CD14-positive monocyte (primary cell): Measurements from ENCODE around the gene PHC2. TPM values are rescaled to one million over a fixed set of nuclear protein-coding genes. Genes with fewer than 3 reads are reported as not detected.

Source experiments
- DNase-seq, 3 donors: peaks; one replicate each; pipeline ENCODE4 v3.0.0-alpha.2; 2011 to 2022
- H2AFZ ChIP-seq: 2 replicates; pipeline ENCODE4 v1.6.0; 2012; ENCODE audit warnings: mild to moderate bottlenecking, low read depth, low read length, inconsistent platforms; ENCODE audit not compliant: insufficient read depth, poor library complexity, severe bottlenecking
- H3K27ac ChIP-seq, 2 donors: 1 replicate in 1 of 2; 2 replicates in 1 of 2; pipeline ENCODE4 v1.5.1; 2012 to 2013; ENCODE audit warnings: low read length in 2 of 2, control low read depth in 1 of 2, inconsistent platforms in 1 of 2, low read depth in 1 of 2, mild to moderate bottlenecking in 1 of 2
- H3K27me3 ChIP-seq, 2 donors: one replicate each; pipeline versions ENCODE4 v1.6.0 to v1.6.1; 2011 to 2013; ENCODE audit warnings: low read length in 2 of 2; ENCODE audit not compliant: control insufficient read depth in 2 of 2, insufficient read depth in 2 of 2
- H3K36me3 ChIP-seq, 2 donors: replicated peaks in 1 of 2; 1 replicate in 1 of 2; 2 replicates in 1 of 2; pipeline versions ENCODE4 v1.5.1 to v1.6.1; 2012 to 2013; ENCODE audit warnings: low read length in 2 of 2, control low read depth in 1 of 2, inconsistent platforms in 1 of 2, mild to moderate bottlenecking in 1 of 2; ENCODE audit not compliant: insufficient read depth in 2 of 2, control insufficient read depth in 1 of 2
- H3K4me1 ChIP-seq, 2 donors: 1 replicate in 1 of 2; 2 replicates in 1 of 2; pipeline versions ENCODE4 v1.5.1 to v1.6.1; 2012 to 2013; ENCODE audit warnings: low read length in 2 of 2, control low read depth in 1 of 2, inconsistent platforms in 1 of 2, mild to moderate bottlenecking in 1 of 2, moderate library complexity in 1 of 2; ENCODE audit not compliant: insufficient read depth in 2 of 2, control insufficient read depth in 1 of 2
- H3K4me2 ChIP-seq: replicated peaks from 2 replicates; pipeline ENCODE3; 2012; ENCODE audit warnings: low read length, moderate library complexity, mild to moderate bottlenecking; ENCODE audit not compliant: poor library complexity, severe bottlenecking; ENCODE audit errors: extremely low read depth
- H3K4me3 ChIP-seq, 3 experiments: fragments of 200-600 bp in 1 of 3; sonication (generic) in 1 of 3; replicated peaks in 1 of 3; 1 replicate in 2 of 3; 2 replicates in 1 of 3; pipeline ENCODE4 v1.5.1; 2011 to 2013; ENCODE audit warnings: low read length in 3 of 3, mild to moderate bottlenecking in 3 of 3, control low read depth in 2 of 3, low read depth in 2 of 3, inconsistent platforms in 1 of 3, moderate library complexity in 1 of 3
- H3K79me2 ChIP-seq: 2 replicates; pipeline ENCODE4 v1.6.0; 2012; ENCODE audit warnings: mild to moderate bottlenecking, control low read depth, inconsistent platforms, low read length, moderate library complexity; ENCODE audit not compliant: insufficient read depth
- H3K9ac ChIP-seq: 2 replicates; pipeline ENCODE4 v1.6.0; 2017; ENCODE audit warnings: low read length, mild to moderate bottlenecking; ENCODE audit not compliant: insufficient read depth, poor library complexity, severe bottlenecking
- H3K9me3 ChIP-seq, 2 donors: replicated peaks in 1 of 2; 1 replicate in 1 of 2; 2 replicates in 1 of 2; pipeline versions ENCODE4 v1.5.1 to v1.6.1; 2012 to 2013; ENCODE audit warnings: low read length in 2 of 2, control low read depth in 1 of 2; ENCODE audit not compliant: control insufficient read depth in 1 of 2, insufficient read depth in 1 of 2
- H4K20me1 ChIP-seq: 2 replicates; pipeline ENCODE4 v1.6.0; 2012; ENCODE audit warnings: mild to moderate bottlenecking, low read length, control low read depth, moderate library complexity; ENCODE audit not compliant: insufficient read depth
- H3K27ac Mint-ChIP-seq, 7 donors: one replicate each; pipeline ENCODE4 v1.8.0; 2020; ENCODE audit warnings: mild to moderate bottlenecking in 7 of 7, mixed read lengths in 7 of 7, moderate library complexity in 6 of 7, inconsistent platforms in 2 of 7
- H3K27me3 Mint-ChIP-seq, 3 donors: one replicate each; pipeline ENCODE4 v1.8.0; 2021 to 2022; ENCODE audit warnings: low read depth in 3 of 3, mild to moderate bottlenecking in 3 of 3, mixed read lengths in 3 of 3, moderate library complexity in 3 of 3, inconsistent platforms in 1 of 3
- H3K36me3 Mint-ChIP-seq, 2 donors: one replicate each; pipeline ENCODE4 v1.8.0; 2020; ENCODE audit warnings: mixed read lengths in 2 of 2, inconsistent platforms in 1 of 2, mild to moderate bottlenecking in 1 of 2
- H3K4me1 Mint-ChIP-seq: one replicate; pipeline ENCODE4 v1.8.0; 2020; ENCODE audit warnings: mild to moderate bottlenecking, mixed read lengths
- H3K4me3 Mint-ChIP-seq, 2 donors: one replicate each; pipeline ENCODE4 v1.8.0; 2020; ENCODE audit warnings: mild to moderate bottlenecking in 2 of 2, mixed read lengths in 2 of 2, moderate library complexity in 1 of 2
- H3K9me3 Mint-ChIP-seq, 7 donors: one replicate each; pipeline ENCODE4 v1.8.0; 2020 to 2022; ENCODE audit warnings: mixed read lengths in 7 of 7, mild to moderate bottlenecking in 6 of 7, moderate library complexity in 6 of 7, inconsistent platforms in 2 of 7
- CTCF ChIP-seq: fragments of 200-600 bp; IDR thresholded peaks from one replicate; pipeline ENCODE4 v1.8.0; 2022; ENCODE audit warnings: antibody characterized with exemption, mild to moderate bottlenecking
- WGBS: methylation state at CpG from one replicate; pipeline ENCODE4 v1.1.5; 2013; ENCODE audit warnings: missing lambda C conversion rate; ENCODE audit not compliant: insufficient coverage; 5-methylcytosine and 5-hydroxymethylcytosine counted together
- intact Hi-C, 2 donors: fragments of 100-400 bp; cut with micrococcal nuclease; formaldehyde crosslinking; loops; one replicate each; pipeline versions ENCODE4 v1.15.0 to v1.15.1; 2023
- polyA plus RNA-seq, 3 donors: library from polyadenylated mRNA; depleted of rRNA in 1 of 3; unstranded in 2 of 3; stranded (reverse) in 1 of 3; fragments of 300-500 nt in 2 of 3; fragments of >200 nt in 1 of 3; fragmentation: Illumina TruSeq in 2 of 3; gene quantifications; 1 replicate in 2 of 3; 2 replicates in 1 of 3; pipeline ENCODE4 v1.2.3, GENCODE V29; 2012 to 2021

PHC2 gene
- polyA plus RNA-seq, 3 donors = 18.9 to 85.3 (median 53.1) TPM

GRCh38 chr1:33322870-33323585 lies 107.9 kb downstream of the PHC2 start:
- H3K4me2 ChIP-seq = no peak overlapping the region
- Mint-ChIP-seq H3K4me3 (no peak overlapping the region), H3K36me3 (peaks cover 40 to 58% of the 10 kb centered on the region in 2 donors), H3K27ac (peak overlapping the region in 3 of 7 donors; percentile 11 to 81 (median 33)), H3K9me3 (peaks cover 0 to under 1% (median 0%) of the 10 kb centered on the region in 7 donors), H3K4me1 (peaks cover 27% of the 10 kb centered on the region), H3K27me3 (peaks cover 4 to 9% (median 5%) of the 10 kb centered on the region in 3 donors)
- H3K27me3 ChIP-seq = peaks cover 0 to 3% of the 10 kb centered on the region in 2 donors
- no peak overlapping the region for H3K4me3 ChIP-seq
- no peak overlapping the region for H2AFZ ChIP-seq
- no peak for DNase-seq
- no peaks in the 10 kb centered on the region for H3K9me3 ChIP-seq
- intact Hi-C loops = no loop called here
- TF ChIP-seq CTCF = no peak
- peaks cover 47% of the 10 kb centered on the region for H4K20me1 ChIP-seq
- peaks cover 28 to 29% of the 10 kb centered on the region in 2 donors for H3K4me1 ChIP-seq
- peaks cover 12% of the 10 kb centered on the region for H3K79me2 ChIP-seq
- H3K36me3 ChIP-seq = peaks cover 45 to 50% of the 10 kb centered on the region in 2 donors
- H3K9ac ChIP-seq = no peak overlapping the region
- no peak overlapping the region for H3K27ac ChIP-seq
- 97% methylated on average over 5 of the region's 10 CpGs for WGBS

GRCh38 chr1:33322109-33322508 lies 108.8 kb downstream of the PHC2 start:
- Mint-ChIP-seq H3K27me3 (peaks cover 5 to 13% (median 7%) of the 10 kb centered on the region in 3 donors), H3K27ac (peak overlapping the region in 1 of 7 donors; percentile 68), H3K4me1 (peaks cover 17% of the 10 kb centered on the region), H3K4me3 (no peak overlapping the region), H3K9me3 (peaks cover 0 to 3% (median 0%) of the 10 kb centered on the region in 7 donors), H3K36me3 (peaks cover 37 to 49% of the 10 kb centered on the region in 2 donors)
- Histone ChIP-seq H3K4me2 (no peak overlapping the region), H3K9ac (no peak overlapping the region), H3K79me2 (peaks cover 12% of the 10 kb centered on the region), H3K9me3 (no peaks in the 10 kb centered on the region), H4K20me1 (peaks cover 41% of the 10 kb centered on the region), H3K27ac (no peak overlapping the region), H3K4me3 (no peak overlapping the region), H3K4me1 (peaks cover 19 to 20% of the 10 kb centered on the region in 2 donors), H3K27me3 (peaks cover 0 to 3% of the 10 kb centered on the region in 2 donors), H2AFZ (no peak overlapping the region), H3K36me3 (peaks cover 41 to 45% of the 10 kb centered on the region in 2 donors)
- no peak for DNase-seq
- no peak for TF ChIP-seq CTCF
- intact Hi-C loops = no loop called here
- 98% methylated on average over 5 of the region's 6 CpGs for whole genome bisulfite sequencing
